CD4-positive, alpha-beta T cell treated with Interleukin-17A for 1 hour (primary cell): ENCODE data around the gene DUSP22.
"Not testable (repeated sequence)": the region's sequence is repeated elsewhere in the genome, so short reads cannot be mapped to it uniquely, and the experiment has no call there.

Experiments
- DNase-seq: peaks from one replicate; pipeline ENCODE4 v3.0.0-alpha.2; 2020

The DUSP22 gene

DNA sequence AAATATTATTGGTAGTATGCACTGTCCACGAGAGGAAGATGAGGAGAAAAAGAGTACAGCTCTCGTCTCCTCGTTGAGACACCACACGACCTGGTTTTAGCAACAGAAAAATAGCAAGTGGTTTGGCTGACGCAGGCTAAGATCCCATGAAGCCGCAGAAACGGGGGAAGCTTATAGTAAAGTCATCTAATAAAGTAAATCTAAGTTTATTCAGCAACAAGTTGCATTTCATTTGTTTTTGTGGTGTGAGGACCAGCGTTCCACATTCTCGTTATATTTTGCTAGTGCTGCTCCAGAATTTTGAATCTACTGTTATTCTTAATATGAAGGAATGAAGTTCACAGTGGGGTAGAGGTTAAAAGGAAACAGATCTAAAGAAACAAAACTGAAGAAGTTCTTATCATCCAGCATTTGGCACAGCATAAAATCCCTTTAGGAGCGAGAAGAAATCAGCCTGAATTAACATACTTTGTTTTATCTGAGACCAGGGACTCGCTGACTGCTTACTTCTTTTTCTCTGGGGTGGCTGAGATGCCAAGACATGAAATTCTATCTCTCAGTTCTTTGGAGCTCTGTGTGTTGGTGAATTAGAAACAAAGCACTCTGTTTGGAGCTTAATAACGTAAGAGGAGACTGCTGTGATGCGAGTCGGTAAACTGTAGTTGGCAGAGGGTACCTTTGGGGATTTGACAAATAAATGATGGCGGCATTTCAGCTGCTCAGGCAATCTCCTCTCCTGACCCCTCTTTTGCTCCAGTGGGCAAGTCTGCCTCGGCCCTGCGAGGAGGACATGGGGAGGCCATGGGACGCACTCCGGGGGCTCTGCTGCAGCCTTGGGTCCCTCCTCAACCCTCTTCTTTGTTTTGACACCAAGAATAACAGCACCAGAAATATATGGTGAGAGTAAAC is 74.4 kb downstream of the DUSP22 start:
- DNase-seq: no peak

DNA sequence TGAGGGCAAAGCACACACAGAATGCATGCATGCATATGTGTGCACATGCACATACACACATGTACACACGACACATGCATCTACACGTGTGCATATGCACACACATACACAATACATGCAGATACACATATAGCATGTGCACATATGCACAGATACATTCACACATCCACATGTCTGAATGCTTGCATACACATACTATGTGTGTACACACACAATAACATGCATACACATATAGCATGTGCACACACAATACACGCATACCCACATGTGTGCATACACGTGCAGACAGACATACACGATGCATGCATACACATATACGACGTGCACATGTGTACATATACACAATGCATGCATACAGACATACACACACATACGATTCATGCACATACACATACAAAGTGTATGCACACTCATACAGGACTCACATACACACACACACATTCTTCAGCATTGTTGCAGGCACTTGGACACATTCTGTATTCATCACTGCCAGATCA is 75.1 kb downstream of the DUSP22 start:
- no peak for DNase-seq

DNA sequence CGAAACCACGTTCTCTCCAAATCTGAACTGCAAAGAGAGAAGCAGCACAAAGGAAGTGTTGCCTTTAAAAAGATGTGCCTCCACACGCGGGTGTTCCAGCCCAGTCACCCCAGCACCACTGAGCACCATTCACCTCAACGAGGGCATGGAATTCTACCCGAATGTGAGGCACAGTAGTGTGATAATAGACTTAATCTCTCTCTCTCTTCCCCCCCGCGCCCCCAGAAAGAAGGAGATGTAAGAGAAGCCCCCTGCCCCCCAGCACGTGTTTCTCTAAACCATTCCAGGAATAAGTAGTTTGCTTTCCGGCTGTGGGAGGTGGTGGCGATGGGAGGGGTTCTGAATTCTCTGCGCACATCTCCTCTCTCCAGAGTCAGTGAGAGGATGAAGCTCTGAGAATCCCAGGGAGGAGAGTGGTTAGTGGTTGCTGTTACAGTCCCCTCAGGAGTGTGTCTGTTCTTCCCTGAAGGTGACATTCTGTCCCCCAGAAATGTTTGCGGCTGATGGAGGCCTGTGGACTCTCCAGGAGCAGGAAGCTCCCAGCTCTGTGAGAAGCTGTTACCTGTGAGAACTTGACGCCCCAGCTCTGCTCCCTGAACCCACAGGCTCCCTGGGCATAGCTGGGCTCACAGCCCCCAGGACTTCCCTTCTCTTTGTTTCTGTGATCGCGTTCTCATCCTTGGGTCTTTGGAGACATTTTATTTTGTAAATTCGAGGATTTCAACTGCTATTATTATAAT is 75.8 kb downstream of the DUSP22 start:
- DNase-seq: no peak

DNA sequence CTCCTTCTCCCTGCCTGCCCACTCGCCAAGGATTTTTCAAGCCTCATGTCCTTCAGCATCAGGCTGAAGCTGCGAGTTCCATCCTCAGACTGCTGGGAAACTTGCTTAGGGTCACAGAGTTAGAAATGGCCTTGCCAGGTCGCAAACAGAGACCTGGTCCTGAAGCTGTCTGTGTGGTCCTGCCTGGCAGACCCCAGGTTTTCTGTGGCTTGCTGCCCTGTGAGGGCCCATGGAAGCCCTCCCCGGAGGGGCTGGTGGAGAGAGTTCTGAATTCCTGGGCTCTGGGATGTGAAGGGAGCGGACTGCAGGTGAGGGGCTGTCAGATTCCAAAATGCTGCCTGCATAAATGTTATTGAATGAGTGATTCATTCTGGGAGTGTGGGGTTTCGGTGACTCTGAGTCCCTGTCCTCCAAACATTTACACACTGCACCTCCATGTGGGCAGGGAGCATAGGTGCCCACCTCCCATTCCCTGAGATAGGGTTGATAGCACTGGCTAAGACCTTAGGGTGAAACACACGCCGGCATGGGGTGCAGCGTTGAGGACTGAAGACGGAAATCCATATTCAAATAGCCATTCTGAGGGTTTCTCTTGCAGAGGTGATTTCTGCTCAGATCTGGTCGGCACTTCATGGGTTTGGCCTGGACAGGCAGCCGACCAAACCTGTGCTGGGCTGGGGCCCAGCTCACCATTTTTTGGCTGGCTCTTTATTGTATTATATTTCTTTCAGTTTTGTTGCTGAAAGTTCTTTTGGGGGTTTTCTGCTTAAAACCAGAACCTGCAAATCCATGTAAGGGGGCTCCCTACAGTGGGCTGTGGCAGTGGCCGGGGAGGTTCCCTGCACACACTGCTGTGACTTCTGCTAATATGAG is 77.5 kb downstream of the DUSP22 start:
- DNase-seq: no peak

DNA sequence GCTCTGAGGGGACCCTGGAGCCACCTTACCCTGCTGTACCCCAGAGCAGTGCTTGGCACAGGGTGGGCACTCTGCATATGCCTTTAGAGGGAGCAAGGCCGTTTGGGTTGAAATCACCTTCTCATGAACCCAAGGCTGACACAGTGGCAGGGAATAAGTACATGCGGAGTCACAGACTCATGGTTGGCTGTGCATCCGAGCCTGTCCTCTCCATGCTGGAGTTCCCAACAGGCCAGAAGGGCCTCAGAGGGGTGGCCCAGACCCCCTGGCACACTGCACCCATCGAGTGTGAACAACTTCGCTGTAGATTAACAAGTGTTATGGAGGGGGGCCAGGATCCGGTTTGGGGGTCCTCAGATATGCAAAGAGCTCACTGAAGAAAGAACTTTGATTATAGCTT is 78.3 kb downstream of the DUSP22 start:
- DNase-seq: no peak

DNA sequence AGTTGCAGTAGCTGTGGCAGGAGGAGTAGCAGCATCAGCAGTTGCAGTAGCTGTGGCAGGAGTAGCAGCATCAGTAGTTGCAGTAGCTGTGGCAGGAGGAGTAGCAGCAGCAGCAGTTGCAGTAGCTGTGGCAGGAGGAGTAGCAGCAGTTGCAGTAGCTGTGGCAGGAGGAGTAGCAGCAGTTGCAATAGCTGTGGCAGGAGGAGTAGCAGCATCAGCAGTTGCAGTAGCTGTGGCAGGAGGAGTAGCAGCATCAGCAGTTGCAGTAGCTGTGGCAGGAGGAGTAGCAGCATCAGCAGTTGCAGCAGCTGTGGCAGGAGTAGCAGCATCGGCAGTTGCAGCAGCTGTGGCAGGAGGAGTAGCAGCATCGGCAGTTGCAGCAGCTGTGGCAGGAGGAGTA is 79.6 kb downstream of the DUSP22 start:
- DNase-seq: not testable (repeated sequence)

DNA sequence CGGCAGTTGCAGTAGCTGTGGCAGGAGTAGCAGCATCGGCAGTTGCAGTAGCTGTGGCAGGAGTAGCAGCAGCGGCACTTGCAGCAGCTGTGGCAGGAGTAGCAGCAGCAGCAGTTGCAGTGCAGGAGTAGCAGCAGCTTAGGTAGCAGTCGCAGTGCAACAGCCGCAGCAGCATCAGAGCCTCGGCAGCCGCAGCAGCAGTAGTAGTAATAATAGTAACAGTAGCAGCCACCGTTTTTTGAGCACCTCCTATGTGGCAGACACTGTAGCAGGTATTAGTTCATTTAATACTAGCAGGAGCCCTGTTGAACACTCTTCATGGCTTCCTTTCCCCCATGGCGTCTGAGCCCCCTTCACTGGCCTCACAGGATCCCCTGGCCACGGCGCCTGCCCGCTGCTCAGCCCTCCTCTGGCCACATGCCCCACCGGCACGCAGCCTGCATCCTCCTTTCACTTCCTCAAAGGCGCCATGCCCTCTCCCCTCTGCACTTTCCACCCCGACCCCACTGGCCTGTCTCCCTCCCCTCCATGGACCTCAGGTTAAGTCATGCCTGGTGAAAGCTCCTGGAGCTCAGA is 80.1 kb downstream of the DUSP22 start:
- no peak for DNase-seq

DNA sequence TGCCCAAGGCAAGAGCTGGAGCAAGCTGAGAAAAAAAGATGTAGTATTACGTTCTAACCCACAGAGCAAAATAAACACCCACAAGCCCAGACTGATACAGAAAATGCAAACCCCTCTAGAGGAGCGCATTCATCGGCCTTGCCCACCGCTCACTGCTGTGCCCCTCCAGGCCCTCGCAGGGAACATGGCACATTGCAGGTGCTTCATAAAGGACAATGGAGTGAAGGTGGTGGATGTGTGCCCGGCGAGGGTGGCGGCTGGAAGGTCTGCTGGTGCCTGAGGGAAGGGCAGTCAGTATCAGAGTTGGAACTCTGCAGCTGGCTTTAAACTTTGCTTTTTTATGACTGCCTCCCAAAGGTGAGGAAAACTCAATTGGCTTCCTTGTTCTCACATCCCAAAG is 80.7 kb downstream of the DUSP22 start:
- DNase-seq: no peak

DNA sequence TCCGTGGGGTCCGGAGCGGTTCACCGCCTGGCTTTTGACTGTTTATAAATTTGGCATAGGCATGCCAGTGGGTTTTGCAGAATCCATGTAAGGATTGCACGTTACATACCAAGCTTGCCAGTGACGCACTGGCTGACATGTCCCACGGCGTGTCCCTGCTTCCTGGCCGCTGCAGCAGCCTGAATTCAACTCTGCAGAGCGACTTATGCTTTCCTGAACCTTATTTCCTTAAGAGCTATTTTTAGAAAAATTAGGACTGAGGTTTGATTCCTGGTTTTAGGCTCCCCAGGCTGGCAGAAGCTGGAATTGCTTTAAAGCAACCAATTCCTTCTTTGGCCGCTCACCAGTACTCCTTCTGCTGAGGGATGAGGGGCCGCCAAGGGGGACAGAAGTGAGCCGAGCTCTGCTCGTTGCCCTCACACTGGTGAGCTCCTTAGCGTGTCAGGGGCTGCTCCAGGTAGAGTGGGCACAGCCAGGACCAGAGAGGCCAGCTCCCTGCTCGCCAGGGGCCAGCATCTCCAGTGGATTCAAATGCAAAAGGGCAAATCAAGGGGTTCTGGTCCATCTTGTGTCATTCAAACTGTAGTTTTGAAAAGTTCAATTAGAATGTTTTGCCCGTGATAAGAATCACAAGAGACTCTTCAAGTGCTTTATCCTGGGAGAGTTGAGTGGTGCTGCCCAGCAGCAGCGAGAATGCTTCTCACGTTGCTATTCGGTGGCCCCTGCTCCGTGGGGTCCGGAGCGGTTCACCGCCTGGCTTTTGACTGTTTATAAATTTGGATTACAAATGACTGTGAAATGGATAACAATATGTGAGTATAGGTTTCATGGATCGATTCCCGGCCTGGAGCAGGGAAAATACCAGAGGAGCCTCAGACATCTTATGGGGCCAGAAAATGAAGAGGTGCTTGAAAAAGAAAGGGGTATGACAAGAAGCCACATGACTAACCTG is 81.8 kb downstream of the DUSP22 start:
- no peak for DNase-seq

DNA sequence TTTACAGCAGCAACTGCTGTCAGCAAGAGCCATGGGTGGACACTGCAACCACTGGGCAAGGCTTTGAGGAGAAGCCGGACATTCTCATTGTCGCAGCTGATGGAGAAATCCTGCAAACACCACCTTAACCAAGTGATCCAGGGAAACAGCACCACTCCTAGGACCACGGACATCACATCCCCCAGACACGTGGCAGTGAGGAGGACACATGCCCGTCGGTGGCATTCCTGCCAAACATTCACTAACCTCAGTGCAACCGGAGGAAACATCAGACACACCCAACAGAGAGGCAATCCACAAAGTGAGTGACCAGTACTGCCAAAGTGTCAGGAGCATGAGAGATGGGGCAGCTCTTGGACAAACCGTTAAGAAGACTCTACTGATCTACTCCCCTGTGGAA is 82.7 kb downstream of the DUSP22 start:
- DNase-seq: no peak

DNA sequence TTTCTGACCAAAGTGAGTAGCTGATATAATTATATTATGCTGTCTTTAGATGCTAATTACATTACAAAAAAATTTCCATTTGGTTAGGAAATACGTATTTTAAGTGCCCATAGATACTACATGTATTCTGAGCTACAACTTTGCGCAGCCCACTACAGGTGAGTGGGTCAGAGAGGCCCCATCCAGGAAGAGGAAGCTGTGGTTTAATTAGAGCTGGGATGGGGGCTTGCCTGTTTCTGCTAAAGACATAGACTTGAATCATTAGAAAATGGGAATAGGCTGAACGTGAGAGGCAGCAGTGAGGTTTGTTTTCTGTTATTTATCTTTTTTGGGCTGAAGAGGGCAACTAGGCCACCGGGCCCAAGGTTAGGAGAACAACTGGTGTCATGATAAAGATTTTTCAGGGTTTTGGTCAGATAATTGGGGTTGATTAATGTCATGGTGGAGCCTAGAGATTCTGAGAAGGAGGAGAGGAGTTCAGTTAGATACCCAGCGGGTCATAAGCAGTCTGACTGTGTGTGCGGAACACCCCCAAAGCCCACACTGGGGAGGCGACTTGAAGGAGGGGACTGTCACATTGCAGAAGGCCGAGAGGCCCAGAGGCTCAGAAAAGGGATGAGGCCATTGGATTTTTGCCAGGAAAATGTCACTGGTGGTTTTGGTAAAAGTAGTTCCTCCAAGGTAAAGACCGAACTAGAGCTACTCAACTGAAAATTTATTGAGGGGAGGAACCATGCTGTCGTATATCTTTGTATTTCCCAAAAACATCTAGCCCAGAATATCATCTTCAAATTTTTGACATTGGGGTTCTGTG is 84.7 kb downstream of the DUSP22 start:
- DNase-seq: no peak

DNA sequence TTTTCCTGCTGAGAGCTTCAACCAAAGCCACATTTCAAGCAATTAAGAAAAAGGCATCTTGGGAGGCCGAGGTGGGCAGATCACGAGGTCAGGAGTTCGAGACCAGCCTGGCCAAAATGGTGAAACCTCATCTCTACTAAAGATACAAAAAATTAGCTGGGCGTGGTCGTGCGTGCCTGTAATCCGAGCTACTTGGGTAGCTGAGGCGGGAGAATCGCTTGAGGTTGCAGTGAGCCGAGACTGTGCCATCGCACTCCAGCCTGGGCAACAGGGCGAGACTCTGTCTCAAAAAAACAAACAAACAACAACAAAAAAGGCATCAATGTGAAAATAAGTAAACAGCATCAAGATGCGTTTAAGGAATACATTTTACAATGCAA is 85.3 kb downstream of the DUSP22 start:
- DNase-seq: not testable (repeated sequence)

DNA sequence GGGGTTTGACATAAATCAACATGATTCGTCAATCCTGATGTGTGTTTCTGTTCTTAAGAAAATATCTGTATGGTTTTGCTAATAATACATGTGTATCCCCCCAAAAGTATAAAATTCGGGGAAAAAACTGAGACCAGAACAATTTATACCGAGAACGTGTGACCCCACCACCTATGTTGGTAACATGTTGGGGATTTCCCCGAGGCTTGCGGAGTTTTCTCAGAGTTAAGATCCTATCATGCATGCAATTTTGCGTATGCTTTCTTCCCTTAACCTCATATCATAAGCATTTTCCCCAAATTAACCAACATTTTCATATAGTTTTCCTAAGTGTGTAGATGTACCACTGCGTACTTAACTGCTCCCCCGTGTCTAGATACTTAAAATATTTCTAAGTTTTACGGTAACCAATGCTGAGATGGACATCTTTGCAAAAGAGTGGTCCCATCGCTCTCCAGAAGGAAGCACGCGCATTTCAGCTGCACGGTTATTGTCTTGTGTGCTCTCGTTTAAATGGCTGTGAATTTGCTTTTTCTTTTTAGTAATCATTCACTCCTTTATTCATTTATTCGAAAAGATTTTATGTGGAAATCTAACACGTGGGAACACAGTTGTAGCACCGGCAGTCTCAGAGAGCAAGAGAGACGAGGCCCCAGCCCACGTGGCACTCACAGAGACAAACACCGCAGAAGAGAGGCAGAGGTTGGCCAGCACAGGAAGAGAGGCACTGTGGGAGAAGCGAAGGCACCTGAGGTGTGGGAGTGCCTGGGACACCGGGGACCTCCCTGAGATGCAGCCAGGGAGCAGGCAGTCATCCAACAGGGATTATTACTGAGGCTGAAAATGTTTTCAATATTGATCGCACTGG is 86.0 kb downstream of the DUSP22 start:
- DNase-seq: no peak

DNA sequence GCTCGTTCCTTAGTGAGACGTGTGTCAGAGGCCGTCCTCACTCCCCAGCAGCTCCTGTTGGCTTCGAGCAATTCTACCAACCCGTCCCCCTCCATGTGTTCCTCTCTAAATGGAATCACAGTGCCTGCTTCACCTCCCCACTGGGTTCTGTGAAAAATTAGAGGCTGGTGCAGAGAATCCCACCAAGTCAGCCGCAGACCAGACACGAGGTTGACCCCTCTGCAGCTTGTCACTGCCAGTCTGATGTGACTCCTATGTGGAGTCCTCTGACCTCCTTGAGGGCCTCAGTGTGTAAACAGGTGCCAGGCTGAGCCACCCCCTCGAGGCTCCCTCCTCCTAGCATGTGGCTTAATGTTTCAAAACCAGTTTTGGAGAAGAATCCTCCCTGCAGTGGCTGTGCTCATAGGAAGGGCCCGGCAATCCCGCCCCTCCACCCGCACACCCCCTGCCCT is 86.7 kb downstream of the DUSP22 start:
- no peak for DNase-seq

DNA sequence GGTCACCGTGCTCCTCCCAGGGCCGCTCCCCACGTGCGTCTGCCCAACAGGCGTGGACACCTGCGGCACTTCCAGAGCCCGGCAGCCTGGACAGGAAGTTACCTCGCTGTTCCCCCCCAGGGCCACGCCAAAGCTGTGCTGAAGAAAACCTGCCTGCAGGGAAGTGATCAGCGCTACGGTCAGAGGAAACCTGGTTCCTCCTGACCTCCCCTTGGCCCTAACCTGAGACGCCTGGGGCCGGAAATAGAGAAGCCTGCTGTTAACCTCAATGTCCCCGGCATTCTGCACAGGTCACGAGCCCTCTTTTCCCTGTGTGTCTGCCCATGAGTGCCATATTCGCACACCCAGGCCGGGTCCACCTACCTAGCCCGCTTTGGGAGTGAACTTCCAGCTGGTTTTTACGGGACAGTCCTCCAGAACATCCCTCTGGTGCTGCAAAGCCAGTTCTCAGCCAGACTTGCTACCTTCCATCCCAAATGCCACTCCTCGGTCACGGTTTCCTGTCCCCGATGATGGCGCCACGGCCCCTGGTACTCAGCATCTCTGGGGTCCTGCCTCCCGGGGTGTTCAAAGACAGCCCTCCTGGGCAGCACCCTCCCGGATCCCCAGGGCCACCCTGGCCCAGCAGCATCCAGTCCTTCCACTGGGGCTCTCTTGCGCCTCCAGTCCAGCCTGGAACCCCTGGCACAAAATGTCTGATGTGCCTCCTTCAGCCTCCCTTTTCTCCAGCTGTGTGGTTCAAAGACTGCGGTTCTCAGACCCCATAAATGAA is 87.3 kb downstream of the DUSP22 start:
- DNase-seq: no peak

DNA sequence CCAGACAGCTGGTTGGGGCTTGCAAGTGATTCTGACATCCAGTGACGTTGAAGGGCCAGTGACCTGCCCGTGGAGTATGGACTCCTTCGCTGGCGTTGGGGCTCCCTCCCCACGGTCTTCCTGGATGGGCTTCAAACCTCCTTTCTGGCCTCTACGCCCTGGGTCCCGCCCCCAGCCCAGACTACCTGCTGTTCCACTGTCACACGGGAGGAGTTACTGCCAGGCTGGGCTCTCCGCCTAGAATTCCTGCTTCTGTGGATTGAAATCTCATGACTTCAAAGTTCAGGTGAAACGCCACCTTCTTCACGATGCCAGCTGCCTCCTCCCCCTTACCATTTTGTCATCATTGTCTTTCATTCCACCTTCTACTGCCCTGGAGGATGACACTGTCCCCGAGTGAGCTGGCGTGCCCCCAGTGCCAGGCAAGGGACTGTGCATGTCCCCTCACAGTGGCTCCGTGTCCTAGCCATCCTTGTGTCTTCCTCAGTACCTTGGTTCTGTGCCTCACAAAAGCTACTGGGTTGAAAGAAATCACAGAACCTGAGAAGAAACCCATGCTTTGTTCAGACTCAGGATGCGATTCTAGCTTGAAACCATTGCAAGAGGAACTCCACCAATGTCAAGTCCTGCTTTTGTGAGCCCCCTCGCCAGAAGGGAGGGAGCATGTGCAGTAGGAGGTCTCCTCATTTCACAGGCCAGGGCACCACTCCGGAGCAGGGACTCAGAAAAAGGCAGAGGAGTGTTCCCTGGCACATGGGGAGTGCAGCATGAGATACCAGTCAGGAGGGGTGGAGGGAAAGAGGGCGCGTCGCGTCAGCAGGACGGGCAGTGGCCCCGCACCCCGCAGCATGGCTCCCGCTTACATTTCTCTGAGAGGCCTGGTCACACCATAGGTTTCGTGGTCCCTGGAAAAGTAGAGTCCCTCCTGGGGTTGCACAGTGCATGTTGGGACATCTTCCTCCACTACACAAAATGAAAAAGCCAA is 88.2 kb downstream of the DUSP22 start:
- DNase-seq: no peak

DNA sequence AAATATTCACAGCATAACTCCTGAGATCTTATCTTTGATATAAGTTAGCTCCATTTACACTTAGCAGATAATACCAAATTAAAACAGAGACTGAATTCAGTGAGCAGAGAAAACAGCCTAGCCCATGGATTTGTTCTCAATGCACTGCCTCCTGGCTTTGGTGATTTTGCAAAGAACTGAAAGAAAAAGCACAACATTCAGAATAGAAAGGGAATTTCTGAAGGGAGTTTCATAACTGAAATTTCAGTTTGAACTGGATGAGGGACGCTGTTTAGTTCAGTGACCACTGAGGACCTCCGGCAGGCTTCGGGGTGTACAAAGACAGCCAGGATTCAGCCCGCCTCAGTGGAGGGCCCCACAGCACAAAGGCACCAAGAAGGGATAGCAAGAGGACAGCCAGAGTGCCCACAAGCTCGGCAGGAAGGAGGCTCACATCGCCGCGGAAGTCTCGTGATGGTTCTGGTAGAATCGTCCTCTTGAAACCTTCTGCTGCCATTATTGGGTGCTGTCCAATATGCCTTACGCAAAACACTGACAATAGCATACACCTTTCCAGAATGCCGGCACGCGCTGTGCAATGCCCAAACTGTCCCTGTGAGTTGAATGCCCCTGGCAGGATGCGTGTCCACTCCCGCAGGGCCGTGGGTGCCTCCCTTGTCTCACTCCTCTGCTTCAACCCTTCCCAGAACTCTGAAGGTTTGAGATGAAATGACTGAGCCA is 89.6 kb downstream of the DUSP22 start:
- DNase-seq: no peak
